H9 (cell line): ENCODE results near the gene SMAD3. TPM values are rescaled to one million over a fixed set of nuclear protein-coding genes. Genes with fewer than 3 reads are reported as not detected.

Experiments
- DNase-seq: peaks from one replicate; pipeline ENCODE4 v3.0.0-alpha.2; 2017
- H2AFZ ChIP-seq: one replicate; pipeline ENCODE4 v1.6.1; 2013; ENCODE audit warnings: mild to moderate bottlenecking, low read length, control low read depth, moderate library complexity
- H2AK5ac ChIP-seq: 2 replicates; pipeline ENCODE4 v1.6.1; 2013; ENCODE audit warnings: low read length, control low read depth, mixed read lengths; ENCODE audit not compliant: insufficient read length
- H2BK120ac ChIP-seq: one replicate; pipeline ENCODE4 v1.6.1; 2013; ENCODE audit warnings: low read depth, mild to moderate bottlenecking, low read length, control low read depth, inconsistent platforms; ENCODE audit not compliant: poor library complexity, severe bottlenecking
- H2BK12ac ChIP-seq: 2 replicates; pipeline ENCODE4 v1.6.1; 2013; ENCODE audit warnings: low read length, control low read depth, mixed read lengths, low read depth; ENCODE audit not compliant: insufficient read length
- H2BK15ac ChIP-seq: 2 replicates; pipeline ENCODE4 v1.6.1; 2013; ENCODE audit warnings: low read depth, low read length, control low read depth
- H2BK20ac ChIP-seq: one replicate; pipeline ENCODE4 v1.6.1; 2013; ENCODE audit warnings: low read depth, mild to moderate bottlenecking, low read length, control low read depth, inconsistent platforms; ENCODE audit not compliant: poor library complexity, severe bottlenecking
- H2BK5ac ChIP-seq: 2 replicates; pipeline ENCODE4 v1.6.1; 2013; ENCODE audit warnings: low read length, control low read depth, mixed read lengths; ENCODE audit not compliant: insufficient read length
- H3K14ac ChIP-seq: 2 replicates; pipeline ENCODE4 v1.6.1; 2013; ENCODE audit warnings: low read length, control low read depth; ENCODE audit not compliant: insufficient read depth
- H3K18ac ChIP-seq: 2 replicates; pipeline ENCODE4 v1.6.1; 2013; ENCODE audit warnings: low read depth, mild to moderate bottlenecking, mixed read lengths, low read length, control low read depth; ENCODE audit not compliant: insufficient read length
- H3K23ac ChIP-seq: 2 replicates; pipeline ENCODE4 v1.6.1; 2013; ENCODE audit warnings: low read length, control low read depth, mixed read lengths, low read depth; ENCODE audit not compliant: insufficient read length
- H3K23me2 ChIP-seq: 2 replicates; pipeline ENCODE4 v1.6.1; 2013; ENCODE audit warnings: low read depth, mild to moderate bottlenecking, mixed read lengths, low read length, control low read depth; ENCODE audit not compliant: insufficient read length, poor library complexity, severe bottlenecking
- H3K27ac ChIP-seq: 2 replicates; pipeline ENCODE4 v1.5.1; 2013; ENCODE audit warnings: low read length, control low read depth, mixed read lengths, low read depth; ENCODE audit not compliant: insufficient read length
- H3K27me3 ChIP-seq: 2 replicates; pipeline ENCODE4 v1.6.1; 2013; ENCODE audit warnings: low read length, control low read depth, inconsistent platforms; ENCODE audit not compliant: insufficient read depth
- H3K4ac ChIP-seq: 2 replicates; pipeline ENCODE4 v1.6.1; 2013; ENCODE audit warnings: low read depth, mild to moderate bottlenecking, control low read depth, inconsistent platforms, low read length, moderate library complexity
- H3K4me1 ChIP-seq: 2 replicates; pipeline ENCODE4 v1.6.1; 2013; ENCODE audit warnings: low read length, control low read depth, inconsistent platforms; ENCODE audit not compliant: insufficient read depth
- H3K4me2 ChIP-seq: 2 replicates; pipeline ENCODE4 v1.6.1; 2013; ENCODE audit warnings: low read length, control low read depth, mixed read lengths; ENCODE audit not compliant: insufficient read length, insufficient read depth
- H3K56ac ChIP-seq: 2 replicates; pipeline ENCODE4 v1.6.1; 2013; ENCODE audit warnings: low read depth, mild to moderate bottlenecking, mixed read lengths, low read length, control low read depth; ENCODE audit not compliant: insufficient read length
- H3K79me1 ChIP-seq: 2 replicates; pipeline ENCODE4 v1.6.1; 2013; ENCODE audit warnings: low read depth, mild to moderate bottlenecking, moderate library complexity, low read length, control low read depth, inconsistent platforms; ENCODE audit not compliant: insufficient read depth, poor library complexity, severe bottlenecking
- H3K79me2 ChIP-seq: 2 replicates; pipeline ENCODE4 v1.6.1; 2013; ENCODE audit warnings: low read length, control low read depth, inconsistent platforms; ENCODE audit not compliant: insufficient read depth
- H3K9ac ChIP-seq: 2 replicates; pipeline ENCODE4 v1.6.1; 2013; ENCODE audit warnings: low read length, control low read depth, mixed read lengths; ENCODE audit not compliant: insufficient read length; ENCODE audit errors: extremely low read depth
- H3K9me3 ChIP-seq: one replicate; pipeline ENCODE4 v1.6.1; 2013; ENCODE audit warnings: low read depth, low read length, inconsistent platforms; ENCODE audit not compliant: control insufficient read depth
- H3T11ph ChIP-seq: one replicate; pipeline ENCODE4 v1.6.1; 2013; ENCODE audit warnings: mild to moderate bottlenecking, low read length, control low read depth, inconsistent platforms
- H4K20me1 ChIP-seq: one replicate; pipeline ENCODE4 v1.6.1; 2013; ENCODE audit not compliant: control insufficient read depth, insufficient read length, insufficient read depth
- H4K5ac ChIP-seq: 2 replicates; pipeline ENCODE4 v1.6.1; 2013; ENCODE audit warnings: low read depth, mild to moderate bottlenecking, mixed read lengths, low read length, control low read depth; ENCODE audit not compliant: insufficient read length
- H4K8ac ChIP-seq: replicated peaks from 2 replicates; pipeline ENCODE4 v1.6.1; 2013; ENCODE audit warnings: low read length, control low read depth, mixed read lengths, low read depth; ENCODE audit not compliant: insufficient read length
- H4K91ac ChIP-seq: 2 replicates; pipeline ENCODE4 v1.6.1; 2013; ENCODE audit warnings: low read depth, mild to moderate bottlenecking, moderate library complexity, mixed read lengths, low read length, control low read depth; ENCODE audit not compliant: insufficient read length
- H3K27ac Mint-ChIP-seq, 3 experiments: 2 replicates in 2 of 3; 3 replicates in 1 of 3; pipeline ENCODE4 v1.8.0; 2020 to 2021; ENCODE audit warnings: mixed read lengths in 3 of 3, mild to moderate bottlenecking in 1 of 3, moderate library complexity in 1 of 3
- H3K27me3 Mint-ChIP-seq: 2 replicates; pipeline ENCODE4 v1.8.0; 2021; ENCODE audit warnings: low read depth, mild to moderate bottlenecking, moderate library complexity, mixed read lengths
- H3K36me3 Mint-ChIP-seq, 3 experiments: 2 replicates in 2 of 3; 3 replicates in 1 of 3; pipeline ENCODE4 v1.8.0; 2020 to 2021; ENCODE audit warnings: low read depth in 3 of 3, mixed read lengths in 3 of 3; ENCODE audit not compliant: insufficient read depth in 1 of 3
- H3K4me1 Mint-ChIP-seq, 2 experiments: 2 replicates each; pipeline ENCODE4 v1.8.0; 2020; ENCODE audit warnings: mixed read lengths in 2 of 2
- H3K4me3 Mint-ChIP-seq, 2 experiments: 2 replicates in 1 of 2; 3 replicates in 1 of 2; pipeline ENCODE4 v1.8.0; 2020 to 2021; ENCODE audit warnings: mild to moderate bottlenecking in 2 of 2, mixed read lengths in 2 of 2, moderate library complexity in 1 of 2
- H3K9me3 Mint-ChIP-seq, 2 experiments: 2 replicates in 1 of 2; 3 replicates in 1 of 2; pipeline ENCODE4 v1.8.0; 2020; ENCODE audit warnings: mild to moderate bottlenecking in 2 of 2, mixed read lengths in 2 of 2, moderate library complexity in 1 of 2
- WGBS: extraction: QIAGEN DNeasy Blood & Tissue Kit; methylation state at CpG from one replicate; pipeline ENCODE4 v1.1.7; 2013; ENCODE audit warnings: missing lambda C conversion rate, low lambda C conversion rate, mixed read lengths; ENCODE audit not compliant: insufficient read length; ENCODE audit errors: extremely low coverage; 5-methylcytosine and 5-hydroxymethylcytosine counted together
- total RNA-seq: library from RNA; stranded (reverse); gene quantifications from 2 replicates; pipeline ENCODE4 v1.2.1, GENCODE V29; 2021
- TF ChIP-seq, protein P1 (sequence below): fragments of 200-600 bp; sonication (generic); conservative IDR thresholded peaks from 3 replicates; pipeline ENCODE4 v1.8.0; 2021; ENCODE audit warnings: antibody characterized with exemption, mild to moderate bottlenecking

The SMAD3 gene
- total RNA-seq, 1 experiment from 2014 or later = 26.7 TPM

- H3K18ac ChIP-seq = no peak overlapping the region
- no peak overlapping the region for H4K91ac ChIP-seq
- no peaks in the 10 kb centered on the region for H3K27me3 Mint-ChIP-seq
- DNase-seq = no peak
- no peak overlapping the region for H3K23ac ChIP-seq
- H4K5ac ChIP-seq = no peak overlapping the region
- no peaks in the 10 kb centered on the region for H3K27me3 ChIP-seq
- TF ChIP-seq, protein P1, sequence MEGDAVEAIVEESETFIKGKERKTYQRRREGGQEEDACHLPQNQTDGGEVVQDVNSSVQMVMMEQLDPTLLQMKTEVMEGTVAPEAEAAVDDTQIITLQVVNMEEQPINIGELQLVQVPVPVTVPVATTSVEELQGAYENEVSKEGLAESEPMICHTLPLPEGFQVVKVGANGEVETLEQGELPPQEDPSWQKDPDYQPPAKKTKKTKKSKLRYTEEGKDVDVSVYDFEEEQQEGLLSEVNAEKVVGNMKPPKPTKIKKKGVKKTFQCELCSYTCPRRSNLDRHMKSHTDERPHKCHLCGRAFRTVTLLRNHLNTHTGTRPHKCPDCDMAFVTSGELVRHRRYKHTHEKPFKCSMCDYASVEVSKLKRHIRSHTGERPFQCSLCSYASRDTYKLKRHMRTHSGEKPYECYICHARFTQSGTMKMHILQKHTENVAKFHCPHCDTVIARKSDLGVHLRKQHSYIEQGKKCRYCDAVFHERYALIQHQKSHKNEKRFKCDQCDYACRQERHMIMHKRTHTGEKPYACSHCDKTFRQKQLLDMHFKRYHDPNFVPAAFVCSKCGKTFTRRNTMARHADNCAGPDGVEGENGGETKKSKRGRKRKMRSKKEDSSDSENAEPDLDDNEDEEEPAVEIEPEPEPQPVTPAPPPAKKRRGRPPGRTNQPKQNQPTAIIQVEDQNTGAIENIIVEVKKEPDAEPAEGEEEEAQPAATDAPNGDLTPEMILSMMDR = no peak
- no peak overlapping the region for H2BK20ac ChIP-seq
- no peak overlapping the region for H2AK5ac ChIP-seq
- no peak overlapping the region for H2BK15ac ChIP-seq
- H3K4me1 Mint-ChIP-seq = peaks cover 11 to 25% of the 10 kb centered on the region in 2 experiments; a peak in 3 of 4 replicates
- H3K4ac ChIP-seq = no peak overlapping the region
- no peaks in the 10 kb centered on the region for H3K79me1 ChIP-seq
- H3K9me3 Mint-ChIP-seq = no peaks in the 10 kb centered on the region
- WGBS = no CpG with 5 or more reads among the region's 5 CpGs
- no peak overlapping the region; a peak in 1 of 7 replicates for H3K27ac Mint-ChIP-seq
- H3K79me2 ChIP-seq = no peaks in the 10 kb centered on the region; the same call in 1 of the 2 replicates
- no peak overlapping the region for H2AFZ ChIP-seq
- H2BK120ac ChIP-seq = no peak overlapping the region
- H3K36me3 Mint-ChIP-seq = no peaks in the 10 kb centered on the region
- H4K8ac ChIP-seq = no peak overlapping the region
- no peaks in the 10 kb centered on the region for H3K4me1 ChIP-seq
- H2BK12ac ChIP-seq = no peak overlapping the region
- no peak overlapping the region for H3K9ac ChIP-seq
- no peak overlapping the region for H3K14ac ChIP-seq
- no peaks in the 10 kb centered on the region for H3K9me3 ChIP-seq
- no peak overlapping the region for H3T11ph ChIP-seq
- no peak overlapping the region for H3K4me3 Mint-ChIP-seq
- H3K23me2 ChIP-seq = no peaks in the 10 kb centered on the region
- no peak overlapping the region for H3K27ac ChIP-seq
- no peaks in the 10 kb centered on the region for H4K20me1 ChIP-seq
- no peak overlapping the region for H2BK5ac ChIP-seq
- no peak overlapping the region for H3K56ac ChIP-seq
- H3K4me2 ChIP-seq = no peak overlapping the region
These were observed 53.4 kb downstream of the SMAD3 start for GRCh38 chr15:67118808-67119207.
